ENCODE results near the gene SLC38A2. TPM values are rescaled to one million over a fixed set of nuclear protein-coding genes. Genes with fewer than 3 reads are reported as not detected.

The SLC38A2 gene
- total and polyA plus RNA-seq, 2 experiments from 2014 or later: 181 to 718 TPM

- H2AFZ ChIP-seq: no peak overlapping the region
- no peak for TF ChIP-seq ETS1 (IDR thresholded peaks at IDR 0.05)
- no peak for TF ChIP-seq ZNF114 (CRISPR knock-in tag; IDR thresholded peaks at IDR 0.05)
- TF ChIP-seq CREB1 (CRISPR knock-in tag; IDR thresholded peaks at IDR 0.05; ENCODE audit: low read depth): no peak
- no peak for TF ChIP-seq EZH2 (IDR thresholded peaks at IDR 0.05; ENCODE audit: low read depth, unreplicated experiment)
- no peak for TF ChIP-seq STAT1 (IDR thresholded peaks at IDR 0.05; ENCODE audit: unreplicated experiment)
- no peak for TF ChIP-seq ZNF462 (CRISPR knock-in tag; IDR thresholded peaks at IDR 0.05)
- no peak for TF ChIP-seq EZH2phosphoT487 (IDR thresholded peaks at IDR 0.05; ENCODE audit: unreplicated experiment)
- TF ChIP-seq NANOG (IDR thresholded peaks at IDR 0.05; ENCODE audit: borderline replicate concordance): no peak
- TF ChIP-seq JUNB (IDR thresholded peaks at IDR 0.05; ENCODE audit: unreplicated experiment): no peak
- no peak for TF ChIP-seq POLR2AphosphoS5 (IDR thresholded peaks at IDR 0.05; ENCODE audit: low read depth)
- TF ChIP-seq CTCF (conservative IDR thresholded peaks at IDR 0.05; ENCODE audit: low read depth in 2 of 2): no peak
- no peak for TF ChIP-seq ZNF331 (CRISPR knock-in tag; IDR thresholded peaks at IDR 0.05; ENCODE audit: low read depth)
- no peak for TF ChIP-seq REST (IDR thresholded peaks at IDR 0.05; ENCODE audit: unreplicated experiment)
- Mint-ChIP-seq H3K4me3 (no peak overlapping the region), H3K27ac (no peak overlapping the region), H3K27me3 (ENCODE audit: insufficient read depth, low read depth, poor library complexity) (peaks cover 3% of the 10 kb centered on the region), H3K9me3 (no peaks in the 10 kb centered on the region), H3K4me1 (peaks cover 7% of the 10 kb centered on the region), H3K36me3 (ENCODE audit: low read depth) (no peaks in the 10 kb centered on the region)
- no peak overlapping the region for H3K4me2 ChIP-seq
- no peaks in the 10 kb centered on the region for H3K79me2 ChIP-seq (replicated peaks; ENCODE audit: insufficient read depth)
- DNase-seq (ENCODE audit: low spot score): no peak
- H3F3A ChIP-seq (replicated peaks; ENCODE audit: low read depth): no peaks in the 10 kb centered on the region
- no peaks in the 10 kb centered on the region for H3K36me3 ChIP-seq (ENCODE audit: insufficient read depth)
- H3K9me2 ChIP-seq (ENCODE audit: insufficient read depth): no peaks in the 10 kb centered on the region
- no peak for ATAC-seq
- H4K20me1 ChIP-seq (replicated peaks; ENCODE audit: insufficient read depth): no peaks in the 10 kb centered on the region
- no peaks in the 10 kb centered on the region for H3K27me3 ChIP-seq (ENCODE audit: insufficient read depth)
- no peak overlapping the region for H3K27ac ChIP-seq (ENCODE audit: low read depth)
- H3K4me3 ChIP-seq: no peak overlapping the region
- no peaks in the 10 kb centered on the region for H3K4me1 ChIP-seq (ENCODE audit: insufficient read depth)
Observed at GRCh38 chr12:46351138-46351537, 21.4 kb downstream of the SLC38A2 start.

Data from GM23338 (cell line).